WTC11 (cell line): ENCODE results near the gene TMUB2. TPM values are rescaled to one million over a fixed set of nuclear protein-coding genes. Genes with fewer than 3 reads are reported as not detected.

Experiments used
- ATAC-seq: fragments of 200-7000 bp; cut with Tn5 transposase; 2 replicates; pipeline ENCODE4 v1.10.0; 2021; ENCODE audit warnings: mild to moderate bottlenecking, moderate library complexity
- CTCF ChIA-PET: fragments of 300-600 bp; sonication (Branson Sonifier 250); formaldehyde crosslinking; loops from one replicate; lab custom pipeline; 2021; ENCODE audit warnings: antibody characterized with exemption; lab: Charles Lee
- POLR2A ChIA-PET: fragments of 350-600 bp; sonication (Branson Sonifier 250); formaldehyde crosslinking; loops from one replicate; lab custom pipeline; 2021; ENCODE audit warnings: antibody characterized with exemption; lab: Charles Lee
- DNase-seq: peaks from one replicate; pipeline ENCODE4 v3.0.0; 2021; ENCODE audit warnings: low spot score
- H3K27ac Mint-ChIP-seq: 2 replicates; pipeline ENCODE4 v1.8.0; 2021; ENCODE audit warnings: mixed read lengths
- H3K27me3 Mint-ChIP-seq: 2 replicates; pipeline ENCODE4 v1.8.0; 2021; ENCODE audit warnings: low read depth, mild to moderate bottlenecking, moderate library complexity, mixed read lengths
- H3K36me3 Mint-ChIP-seq: 2 replicates; pipeline ENCODE4 v1.8.0; 2021; ENCODE audit warnings: mixed read lengths
- H3K4me1 Mint-ChIP-seq: 2 replicates; pipeline ENCODE4 v1.8.0; 2022; ENCODE audit warnings: mixed read lengths
- H3K4me3 Mint-ChIP-seq: 2 replicates; pipeline ENCODE4 v1.8.0; 2021; ENCODE audit warnings: mild to moderate bottlenecking, moderate library complexity, mixed read lengths
- H3K9me3 Mint-ChIP-seq: 2 replicates; pipeline ENCODE4 v1.8.0; 2021; ENCODE audit warnings: mixed read lengths
- CREB1 ChIP-seq: sonication (generic); formaldehyde crosslinking; IDR thresholded peaks from 2 replicates; pipeline ENCODE4 v1.8.0; 2023; ENCODE audit warnings: mild to moderate bottlenecking, missing genetic modification reagents
- MYBL2 ChIP-seq: sonication (generic); formaldehyde crosslinking; IDR thresholded peaks from 2 replicates; pipeline ENCODE4 v1.8.1; 2023; ENCODE audit warnings: mild to moderate bottlenecking, moderate library complexity, missing genetic modification reagents
- NFE2L1 ChIP-seq: sonication (generic); formaldehyde crosslinking; IDR thresholded peaks from 2 replicates; pipeline ENCODE4 v1.8.1; 2023; ENCODE audit warnings: missing genetic modification reagents
- SMAD3 ChIP-seq: sonication (generic); formaldehyde crosslinking; IDR thresholded peaks from 2 replicates; pipeline ENCODE4 v1.8.0; 2022; ENCODE audit warnings: missing genetic modification reagents, mild to moderate bottlenecking, borderline replicate concordance
- ZBTB21 ChIP-seq: sonication (generic); formaldehyde crosslinking; IDR thresholded peaks from 2 replicates; pipeline ENCODE4 v1.8.1; 2023; ENCODE audit warnings: mild to moderate bottlenecking, missing genetic modification reagents, borderline replicate concordance
- total RNA-seq: library from RNA; stranded (reverse); gene quantifications from 3 replicates; pipeline ENCODE4 v1.2.3, GENCODE V29; 2021
- TF ChIP-seq, protein P1 (sequence below): fragments of 250-450 bp; sonication (Bioruptor Pico); IDR thresholded peaks from 2 replicates; pipeline ENCODE4 v1.9.0; 2021; ENCODE audit warnings: mild to moderate bottlenecking, borderline replicate concordance
- TF ChIP-seq, protein P2 (sequence below): fragments of 250-450 bp; sonication (Bioruptor Pico); conservative IDR thresholded peaks from 2 replicates; pipeline ENCODE4 v1.9.0; 2021; ENCODE audit warnings: mild to moderate bottlenecking
- TF ChIP-seq, protein P3 (sequence below): sonication (generic); formaldehyde crosslinking; IDR thresholded peaks from 2 replicates; pipeline ENCODE4 v1.8.1; 2023; ENCODE audit warnings: mild to moderate bottlenecking, missing genetic modification reagents
- TF ChIP-seq, protein P4 (sequence below): sonication (generic); formaldehyde crosslinking; IDR thresholded peaks from 2 replicates; pipeline ENCODE4 v1.8.0; 2022; ENCODE audit warnings: mild to moderate bottlenecking, missing genetic modification reagents
- TF ChIP-seq, protein P5 (sequence below): fragments of 250-450 bp; sonication (Bioruptor Pico); IDR thresholded peaks from 2 replicates; pipeline ENCODE4 v2.1.2; 2022; ENCODE audit warnings: mild to moderate bottlenecking, moderate library complexity

TMUB2 gene
- total RNA-seq, 1 experiment from 2014 or later: 26.9 TPM

DNA sequence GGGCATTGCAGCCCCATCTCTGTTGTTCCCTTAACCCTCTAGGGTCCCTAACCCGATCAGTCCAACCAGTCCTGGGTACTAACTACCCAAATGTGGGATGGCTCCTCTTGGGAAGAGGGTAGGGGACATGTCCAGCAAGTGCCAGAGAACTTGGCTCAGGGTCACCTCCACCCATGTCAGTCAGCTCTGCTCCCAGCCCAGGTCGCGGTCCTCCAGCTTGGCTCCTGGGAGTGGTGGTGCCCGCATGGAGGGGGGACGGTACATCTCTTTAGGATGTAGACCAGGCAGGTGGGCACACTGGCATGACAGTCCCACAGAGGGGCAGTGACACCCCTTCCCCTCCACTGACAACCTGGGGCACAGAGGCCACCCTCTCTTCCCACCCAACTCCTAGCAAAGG, 6.0 kb downstream of the TMUB2 start:
- Mint-ChIP-seq H3K36me3 (peaks cover 42% of the 10 kb centered on the region), H3K27ac (peak overlapping the region; percentile 77; the same call in 1 of the 2 replicates), H3K4me3 (no peak overlapping the region), H3K4me1 (peaks cover 25% of the 10 kb centered on the region), H3K27me3 (no peaks in the 10 kb centered on the region), H3K9me3 (no peaks in the 10 kb centered on the region)
- ChIA-PET POLR2A (interaction anchor here (0.6 kb wide), 1 partner anchor 25 kb away, joined by 3 read pairs; no protein-coding TSS in a partner anchor), CTCF (interaction anchor here (1.0 to 2.4 kb wide), 10 partner anchors 11 to 186 kb away, joined by 3 to 7 read pairs (median 4); no protein-coding TSS in a partner anchor)
- TF ChIP-seq MYBL2 (CRISPR knock-in tag): no peak
- TF ChIP-seq, protein P1, sequence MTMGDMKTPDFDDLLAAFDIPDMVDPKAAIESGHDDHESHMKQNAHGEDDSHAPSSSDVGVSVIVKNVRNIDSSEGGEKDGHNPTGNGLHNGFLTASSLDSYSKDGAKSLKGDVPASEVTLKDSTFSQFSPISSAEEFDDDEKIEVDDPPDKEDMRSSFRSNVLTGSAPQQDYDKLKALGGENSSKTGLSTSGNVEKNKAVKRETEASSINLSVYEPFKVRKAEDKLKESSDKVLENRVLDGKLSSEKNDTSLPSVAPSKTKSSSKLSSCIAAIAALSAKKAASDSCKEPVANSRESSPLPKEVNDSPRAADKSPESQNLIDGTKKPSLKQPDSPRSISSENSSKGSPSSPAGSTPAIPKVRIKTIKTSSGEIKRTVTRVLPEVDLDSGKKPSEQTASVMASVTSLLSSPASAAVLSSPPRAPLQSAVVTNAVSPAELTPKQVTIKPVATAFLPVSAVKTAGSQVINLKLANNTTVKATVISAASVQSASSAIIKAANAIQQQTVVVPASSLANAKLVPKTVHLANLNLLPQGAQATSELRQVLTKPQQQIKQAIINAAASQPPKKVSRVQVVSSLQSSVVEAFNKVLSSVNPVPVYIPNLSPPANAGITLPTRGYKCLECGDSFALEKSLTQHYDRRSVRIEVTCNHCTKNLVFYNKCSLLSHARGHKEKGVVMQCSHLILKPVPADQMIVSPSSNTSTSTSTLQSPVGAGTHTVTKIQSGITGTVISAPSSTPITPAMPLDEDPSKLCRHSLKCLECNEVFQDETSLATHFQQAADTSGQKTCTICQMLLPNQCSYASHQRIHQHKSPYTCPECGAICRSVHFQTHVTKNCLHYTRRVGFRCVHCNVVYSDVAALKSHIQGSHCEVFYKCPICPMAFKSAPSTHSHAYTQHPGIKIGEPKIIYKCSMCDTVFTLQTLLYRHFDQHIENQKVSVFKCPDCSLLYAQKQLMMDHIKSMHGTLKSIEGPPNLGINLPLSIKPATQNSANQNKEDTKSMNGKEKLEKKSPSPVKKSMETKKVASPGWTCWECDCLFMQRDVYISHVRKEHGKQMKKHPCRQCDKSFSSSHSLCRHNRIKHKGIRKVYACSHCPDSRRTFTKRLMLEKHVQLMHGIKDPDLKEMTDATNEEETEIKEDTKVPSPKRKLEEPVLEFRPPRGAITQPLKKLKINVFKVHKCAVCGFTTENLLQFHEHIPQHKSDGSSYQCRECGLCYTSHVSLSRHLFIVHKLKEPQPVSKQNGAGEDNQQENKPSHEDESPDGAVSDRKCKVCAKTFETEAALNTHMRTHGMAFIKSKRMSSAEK (CRISPR knock-in tag): no peak
- TF ChIP-seq CREB1 (CRISPR knock-in tag): no peak
- TF ChIP-seq, protein P2, sequence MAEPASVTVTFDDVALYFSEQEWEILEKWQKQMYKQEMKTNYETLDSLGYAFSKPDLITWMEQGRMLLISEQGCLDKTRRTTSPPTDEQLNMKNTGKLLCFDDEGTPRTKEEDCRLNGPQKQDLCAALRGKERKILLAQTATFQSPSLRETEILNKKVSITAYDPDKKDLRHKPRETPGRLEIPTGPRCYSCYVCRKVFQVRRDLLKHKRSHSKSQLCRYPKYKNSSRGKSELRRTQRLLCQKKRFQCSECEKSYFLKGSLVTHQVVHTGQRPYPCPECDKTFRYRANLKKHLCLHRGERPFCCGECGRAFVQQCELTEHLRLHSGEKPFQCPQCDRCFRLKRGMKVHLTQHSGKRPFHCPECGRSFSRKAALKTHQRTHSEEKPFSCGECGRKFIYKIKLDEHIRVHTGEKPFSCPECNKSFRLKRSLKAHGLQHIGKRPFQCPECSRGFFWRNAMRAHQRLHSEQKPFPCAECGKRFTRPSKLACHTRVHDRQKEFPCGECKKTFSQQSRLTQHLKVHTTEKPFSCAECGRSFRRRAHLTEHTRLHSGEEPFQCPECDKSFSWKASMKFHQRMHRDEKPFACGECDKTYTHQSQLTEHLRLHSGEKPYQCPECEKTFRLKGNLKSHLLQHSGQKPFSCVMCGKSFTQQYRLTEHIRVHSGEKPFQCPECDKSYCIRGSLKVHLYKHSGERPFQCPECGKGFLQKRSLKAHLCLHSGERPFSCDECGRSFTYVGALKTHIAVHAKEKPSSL: no peak
- no peak for DNase-seq
- ATAC-seq: no peak

DNA sequence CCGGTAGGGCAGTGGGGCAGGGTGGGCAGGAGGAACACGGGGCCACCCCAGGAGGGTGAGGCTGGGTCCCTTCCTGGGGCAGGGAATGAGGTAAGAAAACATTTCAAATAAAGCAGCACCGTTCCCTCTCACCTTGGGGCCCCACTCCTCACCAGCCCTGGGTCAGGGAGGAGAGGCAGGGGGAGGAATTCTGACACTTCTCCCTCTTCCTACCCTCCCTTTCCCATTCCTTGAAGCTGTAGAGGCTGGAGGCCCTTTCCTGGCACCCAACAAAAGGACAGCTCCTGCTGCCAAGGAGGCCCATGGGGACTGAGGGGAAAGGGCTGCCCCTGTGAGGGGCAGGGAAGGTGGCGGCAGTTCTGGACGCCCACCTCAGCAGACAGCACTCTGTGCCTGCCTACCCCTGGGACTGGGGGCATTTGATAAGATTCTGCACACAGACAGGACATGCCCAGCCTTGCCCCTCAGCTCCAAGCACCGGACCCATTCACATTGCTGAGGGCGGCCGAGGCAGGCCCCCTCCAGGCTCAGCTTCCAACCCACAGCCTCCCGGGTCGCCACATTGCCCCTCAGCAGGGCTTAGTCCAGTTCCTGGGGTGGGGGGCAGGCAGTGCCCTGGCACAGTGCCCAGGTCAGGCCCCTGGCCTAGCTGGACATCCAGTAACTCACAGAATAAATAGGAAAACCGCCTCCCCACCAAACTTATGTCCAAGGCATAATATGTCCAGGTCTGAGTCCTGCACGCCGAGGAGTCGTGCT, 6.7 kb downstream of the TMUB2 start:
- no peaks in the 10 kb centered on the region for H3K27me3 Mint-ChIP-seq
- POLR2A ChIA-PET: no interaction called here
- DNase-seq: no peak
- H3K4me1 Mint-ChIP-seq: peaks cover 28% of the 10 kb centered on the region
- CTCF ChIA-PET: interaction anchor here (1.2 to 2.4 kb wide), 2 partner anchors 13 to 16 kb away, joined by 3 to 7 read pairs; no protein-coding TSS in a partner anchor
- no peaks in the 10 kb centered on the region for H3K9me3 Mint-ChIP-seq
- H3K27ac Mint-ChIP-seq: peak overlapping the region; percentile 78; the same call in 1 of the 2 replicates
- no peak for TF ChIP-seq SMAD3 (CRISPR knock-in tag)
- TF ChIP-seq, protein P3, sequence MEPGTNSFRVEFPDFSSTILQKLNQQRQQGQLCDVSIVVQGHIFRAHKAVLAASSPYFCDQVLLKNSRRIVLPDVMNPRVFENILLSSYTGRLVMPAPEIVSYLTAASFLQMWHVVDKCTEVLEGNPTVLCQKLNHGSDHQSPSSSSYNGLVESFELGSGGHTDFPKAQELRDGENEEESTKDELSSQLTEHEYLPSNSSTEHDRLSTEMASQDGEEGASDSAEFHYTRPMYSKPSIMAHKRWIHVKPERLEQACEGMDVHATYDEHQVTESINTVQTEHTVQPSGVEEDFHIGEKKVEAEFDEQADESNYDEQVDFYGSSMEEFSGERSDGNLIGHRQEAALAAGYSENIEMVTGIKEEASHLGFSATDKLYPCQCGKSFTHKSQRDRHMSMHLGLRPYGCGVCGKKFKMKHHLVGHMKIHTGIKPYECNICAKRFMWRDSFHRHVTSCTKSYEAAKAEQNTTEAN (CRISPR knock-in tag): no peak
- no peak for TF ChIP-seq NFE2L1
- no peak for TF ChIP-seq ZBTB21 (CRISPR knock-in tag)
- TF ChIP-seq, protein P4, sequence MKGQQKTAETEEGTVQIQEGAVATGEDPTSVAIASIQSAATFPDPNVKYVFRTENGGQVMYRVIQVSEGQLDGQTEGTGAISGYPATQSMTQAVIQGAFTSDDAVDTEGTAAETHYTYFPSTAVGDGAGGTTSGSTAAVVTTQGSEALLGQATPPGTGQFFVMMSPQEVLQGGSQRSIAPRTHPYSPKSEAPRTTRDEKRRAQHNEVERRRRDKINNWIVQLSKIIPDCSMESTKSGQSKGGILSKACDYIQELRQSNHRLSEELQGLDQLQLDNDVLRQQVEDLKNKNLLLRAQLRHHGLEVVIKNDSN (CRISPR knock-in tag): no peak
- TF ChIP-seq, protein P5, sequence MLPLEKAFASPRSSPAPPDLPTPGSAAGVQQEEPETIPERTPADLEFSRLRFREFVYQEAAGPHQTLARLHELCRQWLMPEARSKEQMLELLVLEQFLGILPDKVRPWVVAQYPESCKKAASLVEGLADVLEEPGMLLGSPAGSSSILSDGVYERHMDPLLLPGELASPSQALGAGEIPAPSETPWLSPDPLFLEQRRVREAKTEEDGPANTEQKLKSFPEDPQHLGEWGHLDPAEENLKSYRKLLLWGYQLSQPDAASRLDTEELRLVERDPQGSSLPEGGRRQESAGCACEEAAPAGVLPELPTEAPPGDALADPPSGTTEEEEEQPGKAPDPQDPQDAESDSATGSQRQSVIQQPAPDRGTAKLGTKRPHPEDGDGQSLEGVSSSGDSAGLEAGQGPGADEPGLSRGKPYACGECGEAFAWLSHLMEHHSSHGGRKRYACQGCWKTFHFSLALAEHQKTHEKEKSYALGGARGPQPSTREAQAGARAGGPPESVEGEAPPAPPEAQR (CRISPR knock-in tag): no peak
- TF ChIP-seq, all 79 proteins: peak for 0
- Mint-ChIP-seq H3K36me3 (peaks cover 46% of the 10 kb centered on the region), H3K4me3 (no peak overlapping the region)
- no peak for ATAC-seq
